Measurements from ENCODE around the gene KAT14.
"Not testable (repeated sequence)": the region's sequence is repeated elsewhere in the genome, so short reads cannot be mapped to it uniquely, and the experiment has no call there.

The KAT14 gene

GRCh38 chr20:18165553-18165952, 27.9 kb downstream of the KAT14 start:
- no peak for DNase-seq

- DNase-seq = no peak
Measured at GRCh38 chr20:18166241-18166881, 28.7 kb downstream of the KAT14 start.

GRCh38 chr20:18166950-18167349, 29.3 kb downstream of the KAT14 start:
- no peak for DNase-seq

GRCh38 chr20:18172379-18172778, 34.7 kb downstream of the KAT14 start:
- DNase-seq = no peak

GRCh38 chr20:18174906-18175683, 37.4 kb downstream of the KAT14 start:
- no peak for DNase-seq

- no peak for DNase-seq
Measured at GRCh38 chr20:18176318-18176785, 38.7 kb downstream of the KAT14 start.

- DNase-seq = not testable (repeated sequence)
Measured at GRCh38 chr20:18180366-18180765, 42.7 kb downstream of the KAT14 start.

- DNase-seq = no peak
Measured at GRCh38 chr20:18180815-18181214, 43.2 kb downstream of the KAT14 start.

- no peak for DNase-seq
Measured at GRCh38 chr20:18187020-18187419, 49.4 kb downstream of the KAT14 start.

- DNase-seq = no peak
Measured at GRCh38 chr20:18188434-18188833, 50.8 kb downstream of the KAT14 start.

GRCh38 chr20:18190338-18191233, 52.9 kb downstream of the KAT14 start:
- DNase-seq = no peak

GRCh38 chr20:18191306-18191705, 53.6 kb downstream of the KAT14 start:
- DNase-seq = no peak

GRCh38 chr20:18194461-18194860, 56.8 kb downstream of the KAT14 start:
- DNase-seq = not testable (repeated sequence)

GRCh38 chr20:18195931-18196330, 58.3 kb downstream of the KAT14 start:
- DNase-seq = no peak

- DNase-seq = no peak
Measured at GRCh38 chr20:18197382-18198070, 59.9 kb downstream of the KAT14 start.

- DNase-seq = no peak
Measured at GRCh38 chr20:18202966-18203365, 65.3 kb downstream of the KAT14 start.

- not testable (repeated sequence) for DNase-seq
Measured at GRCh38 chr20:18203700-18204099, 66.0 kb downstream of the KAT14 start.

GRCh38 chr20:18213002-18213401, 75.3 kb downstream of the KAT14 start:
- DNase-seq = no peak

- no peak for DNase-seq
Measured at GRCh38 chr20:18215566-18215965, 77.9 kb downstream of the KAT14 start.

GRCh38 chr20:18218280-18218679, 80.6 kb downstream of the KAT14 start:
- DNase-seq = no peak

GRCh38 chr20:18223409-18223808, 85.7 kb downstream of the KAT14 start:
- no peak for DNase-seq

- DNase-seq = no peak
Measured at GRCh38 chr20:18224968-18225568, 87.4 kb downstream of the KAT14 start.
